K562 (cell line): Measurements from ENCODE around the gene SLC6A6. TPM values are rescaled to one million over a fixed set of nuclear protein-coding genes. Genes with fewer than 3 reads are reported as not detected.
A peak's percentile ranks its signal among the peaks of the same experiment; 100 is the strongest.

Source experiments
- BMI1 ChIP-seq: fragments of 150-350 bp; IDR thresholded peaks from 2 replicates; pipeline ENCODE4 v1.6.1; 2014; ENCODE audit warnings: low read length
- CBFA2T2 ChIP-seq: fragments of 450-650 bp; conservative IDR thresholded peaks from 2 replicates; pipeline ENCODE4 v1.6.1; 2017; ENCODE audit warnings: mild to moderate bottlenecking
- CREB5 ChIP-seq: fragments of 250-450 bp; sonication (Bioruptor Pico); IDR thresholded peaks from 2 replicates; pipeline ENCODE4 v1.5.0; 2020; ENCODE audit warnings: mild to moderate bottlenecking
- E2F4 ChIP-seq: sonication (generic); formaldehyde crosslinking; IDR thresholded peaks from 2 replicates; pipeline ENCODE4 v1.8.0; 2022; ENCODE audit warnings: mild to moderate bottlenecking, low read depth, missing genetic modification reagents
- FOXA1 ChIP-seq: fragments of 450-650 bp; IDR thresholded peaks from 2 replicates; pipeline ENCODE4 v1.6.1; 2016; ENCODE audit warnings: mild to moderate bottlenecking, borderline replicate concordance
- FOXK1 ChIP-seq: sonication (generic); formaldehyde crosslinking; IDR thresholded peaks from 2 replicates; pipeline ENCODE4 v1.8.0; 2022; ENCODE audit warnings: missing genetic modification reagents, mild to moderate bottlenecking, borderline replicate concordance
- GTF2E2 ChIP-seq: fragments of 200-800 bp; sonication (Bioruptor generic); IDR thresholded peaks from 2 replicates; pipeline ENCODE4 v1.6.1; 2016; ENCODE audit warnings: missing genetic modification characterization, missing compliant biosample characterization
- GTF2F1 ChIP-seq: IDR thresholded peaks from 2 replicates; pipeline ENCODE4 v1.6.1; 2011; ENCODE audit warnings: low read depth, low read length, improper control_type of control experiment
- HDAC3 ChIP-seq: fragments of 450-650 bp; IDR thresholded peaks from 2 replicates; pipeline ENCODE4 v1.6.1; 2018; ENCODE audit warnings: borderline replicate concordance, mild to moderate bottlenecking, moderate library complexity; ENCODE audit not compliant: partially characterized antibody
- HDGF ChIP-seq: fragments of 450-650 bp; IDR thresholded peaks from 2 replicates; pipeline ENCODE4 v1.6.1; 2016
- ILK ChIP-seq: fragments of 450-650 bp; IDR thresholded peaks from 2 replicates; pipeline ENCODE4 v1.6.1; 2016; ENCODE audit warnings: missing genetic modification characterization, low read depth, mild to moderate bottlenecking, missing compliant biosample characterization, moderate library complexity, borderline replicate concordance
- KDM2B ChIP-seq: fragments of 250-450 bp; sonication (Bioruptor Pico); IDR thresholded peaks from 2 replicates; pipeline ENCODE4 v1.8.0; 2021; ENCODE audit warnings: mild to moderate bottlenecking, moderate library complexity
- LARP7 ChIP-seq: fragments of 450-650 bp; IDR thresholded peaks from 2 replicates; pipeline ENCODE4 v1.6.1; 2016
- PATZ1 ChIP-seq: fragments of 250-450 bp; sonication (Bioruptor Pico); IDR thresholded peaks from 2 replicates; pipeline ENCODE4 v1.5.0; 2020; ENCODE audit warnings: mild to moderate bottlenecking, borderline replicate concordance
- PTTG1 ChIP-seq: fragments of 450-650 bp; IDR thresholded peaks from 2 replicates; pipeline ENCODE4 v1.6.1; 2016; ENCODE audit warnings: low read depth, mild to moderate bottlenecking, missing genetic modification characterization, missing compliant biosample characterization
- SFPQ ChIP-seq: fragments of 200-400 bp; formaldehyde crosslinking; IDR thresholded peaks from 2 replicates; pipeline ENCODE4 v1.6.1; 2017; ENCODE audit warnings: mild to moderate bottlenecking, low read depth, low read length, moderate library complexity
- THAP7 ChIP-seq: fragments of 250-450 bp; sonication (Bioruptor Pico); IDR thresholded peaks from 2 replicates; pipeline ENCODE4 v1.5.0; 2021
- THRB ChIP-seq: fragments of 450-650 bp; formaldehyde crosslinking; conservative IDR thresholded peaks from 2 replicates; pipeline ENCODE4 v1.4.0; 2022; ENCODE audit warnings: mild to moderate bottlenecking, missing genetic modification characterization
- ZNF24 ChIP-seq: fragments of 450-650 bp; IDR thresholded peaks from 2 replicates; pipeline ENCODE4 v1.6.1; 2016
- ZNF41 ChIP-seq: fragments of 250-450 bp; sonication (Bioruptor Pico); conservative IDR thresholded peaks from 2 replicates; pipeline ENCODE4 v1.4.0; 2020; ENCODE audit warnings: mild to moderate bottlenecking
- polyA plus RNA-seq, 8 experiments: library from polyadenylated mRNA; depleted of rRNA in 4 of 8; stranded (reverse) in 5 of 8; unstranded in 3 of 8; fragments of >200 nt; fragmentation: Nextera tagmentation in 2 of 8; fragmentation: Illumina TruSeq in 1 of 8; extraction: Ambion mirVana in 2 of 8; extraction: Trizol in 1 of 8; gene quantifications; 2 replicates each; pipeline versions ENCODE4 v1.2.1 to v1.2.3, GENCODE V29; 2011 to 2014; ENCODE audit warnings: inconsistent platforms in 1 of 8, missing spikeins in 1 of 8
- total RNA-seq, 7 experiments: library from RNA; depleted of rRNA in 6 of 7; stranded (reverse); fragments of >200 nt in 6 of 7; fragmentation: Illumina TruSeq in 2 of 7; extraction: Trizol in 2 of 7; gene quantifications; 2 replicates each; pipeline versions ENCODE4 v1.2.1 to v1.2.3, GENCODE V29; 2011 to 2021; ENCODE audit warnings: low replicate concordance in 1 of 7

SLC6A6 gene
- total and polyA plus RNA-seq, 9 of the 15 experiments (the other 6 are each of a cell fraction or from before 2014, with no cell fraction given), result 12.3 to 203 (median 93.2) TPM

- peak; percentile 19; the same call in 1 of the 2 replicates for TF ChIP-seq PATZ1 (CRISPR knock-in tag)
- 0 out of 2 replicates have a peak, but pooled peaks have one; percentile 34 for TF ChIP-seq PTTG1
- TF ChIP-seq ILK (tag), result 0 out of 2 replicates have a peak, but pooled peaks have one; percentile 25
- TF ChIP-seq GTF2F1, result no peak
- no peak for TF ChIP-seq SFPQ
- TF ChIP-seq ZNF41 (CRISPR knock-in tag), result peak; percentile 91
- TF ChIP-seq HDGF, result no peak
- TF ChIP-seq E2F4 (CRISPR knock-in tag), result no peak
- TF ChIP-seq THRB (CRISPR knock-in tag), result no peak; the same call in 1 of the 2 replicates
- no peak for TF ChIP-seq LARP7
- no peak for TF ChIP-seq CREB5 (CRISPR knock-in tag)
- TF ChIP-seq BMI1, result no peak
- peak; percentile 49 for TF ChIP-seq GTF2E2
- TF ChIP-seq FOXA1, result no peak
- peak; percentile 96 for TF ChIP-seq ZNF24
- no peak for TF ChIP-seq THAP7 (CRISPR knock-in tag)
- no peak for TF ChIP-seq HDAC3
- no peak for TF ChIP-seq CBFA2T2
- TF ChIP-seq KDM2B, result no peak
- no peak for TF ChIP-seq FOXK1
Measured at GRCh38 chr3:14410503-14411165, 8.2 kb downstream of the SLC6A6 start (continued).
